UCSD-AML1 (cell line): Measurements from ENCODE around the gene RAB22A.
"Not testable (repeated sequence)": the region's sequence is repeated elsewhere in the genome, so short reads cannot be mapped to it uniquely, and the experiment has no call there.

Experiments used
- DNase-seq: peaks from one replicate; lab custom pipeline; 2025; ENCODE audit not compliant: unreplicated experiment; lab: John Stamatoyannopoulos, UW

Gene RAB22A

DNA sequence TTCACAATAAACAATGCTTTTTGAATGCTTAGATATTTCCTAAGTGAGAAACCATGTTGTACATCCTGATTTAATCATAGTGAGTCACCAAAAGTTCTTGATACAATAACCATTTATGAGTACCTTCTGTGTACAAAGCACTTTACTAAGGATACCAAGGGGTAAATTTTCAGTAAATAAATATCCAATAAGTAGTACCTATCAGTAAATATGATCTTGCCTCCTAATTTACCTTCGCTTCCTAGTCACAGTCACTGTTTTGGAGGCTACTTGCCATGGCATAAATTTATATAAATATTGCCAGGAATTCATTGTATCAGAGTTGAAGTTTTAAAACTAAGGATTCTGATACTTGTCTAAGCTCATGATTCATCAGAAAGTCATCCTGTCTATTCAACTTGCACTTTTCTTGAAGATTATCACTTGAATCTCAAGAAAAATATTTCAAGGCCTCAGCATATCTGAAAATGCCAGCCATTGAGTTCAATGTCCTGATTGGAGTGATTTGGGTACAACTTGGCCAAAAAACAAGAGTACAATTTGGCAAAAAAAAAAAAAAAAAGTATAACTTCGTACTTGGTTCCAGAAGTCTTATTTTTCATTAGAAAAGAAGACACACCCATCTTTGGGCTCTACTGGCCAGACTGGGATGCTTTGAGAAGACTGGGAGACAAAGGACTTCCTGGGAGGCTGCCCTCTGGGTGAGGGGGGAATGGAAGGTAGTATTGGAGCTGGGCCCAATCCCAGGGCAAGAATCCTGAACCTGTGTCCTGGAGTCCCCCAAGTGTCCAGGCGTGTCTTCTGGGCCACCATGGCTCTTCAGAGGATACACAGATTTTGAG, 32.8 kb downstream of the RAB22A start:
- DNase-seq, result no peak

DNA sequence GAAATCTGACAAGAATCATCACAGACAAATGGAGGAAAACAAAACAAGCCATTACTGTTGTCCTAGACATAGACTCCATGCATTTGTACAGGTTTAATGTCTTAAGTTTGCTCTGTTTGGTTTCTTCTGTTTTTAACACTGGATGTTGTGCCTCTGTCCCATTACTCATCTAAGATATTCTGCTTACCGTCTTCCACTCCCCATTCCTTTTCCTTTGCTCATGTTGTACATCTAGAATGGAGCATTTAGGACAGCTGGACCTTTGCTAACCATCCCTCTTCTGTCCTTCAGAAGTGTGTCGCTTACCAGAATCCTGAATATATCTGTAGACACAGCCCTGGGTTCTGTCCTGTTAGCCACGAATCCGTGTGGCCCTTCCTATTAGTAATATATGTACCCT, 35.2 kb downstream of the RAB22A start:
- no peak for DNase-seq

DNA sequence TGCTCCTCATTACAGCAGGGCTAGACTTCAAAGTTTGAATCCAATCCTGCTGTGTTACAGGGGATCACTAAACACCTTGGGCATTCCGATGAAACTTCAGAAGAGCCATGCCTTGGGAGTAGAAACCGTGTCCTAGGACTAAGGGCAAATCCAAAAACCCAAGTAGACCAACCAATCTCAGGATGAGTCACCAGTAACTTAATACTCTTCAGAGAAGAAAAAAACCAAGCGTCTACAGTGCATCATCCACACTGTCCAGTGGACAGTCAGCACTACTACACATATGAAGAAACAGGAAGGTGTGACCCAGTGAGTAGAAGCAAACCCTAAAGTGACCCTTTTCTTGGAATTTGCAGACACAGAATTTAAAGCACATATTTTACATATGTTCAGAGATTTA, 40.1 kb downstream of the RAB22A start:
- no peak for DNase-seq

DNA sequence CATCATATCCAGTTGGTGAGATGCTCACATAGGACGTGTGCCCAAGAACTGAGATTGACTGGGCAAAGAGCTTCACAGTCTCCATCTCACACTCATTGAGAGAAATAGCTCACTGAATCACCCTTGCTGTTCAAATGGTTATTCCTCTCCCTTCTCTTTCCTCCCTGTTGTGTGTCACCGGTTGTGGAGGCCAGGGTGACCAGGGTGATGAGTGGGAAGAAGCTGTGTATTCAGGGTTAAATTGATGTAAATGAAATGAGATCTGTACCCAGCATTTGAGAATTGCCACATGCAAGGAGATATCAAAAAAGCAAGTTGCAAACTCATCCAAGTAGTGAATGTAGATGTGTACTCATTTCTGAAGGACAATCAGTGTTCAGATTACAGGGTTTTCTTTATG, 43.0 kb downstream of the RAB22A start:
- no peak for DNase-seq

DNA sequence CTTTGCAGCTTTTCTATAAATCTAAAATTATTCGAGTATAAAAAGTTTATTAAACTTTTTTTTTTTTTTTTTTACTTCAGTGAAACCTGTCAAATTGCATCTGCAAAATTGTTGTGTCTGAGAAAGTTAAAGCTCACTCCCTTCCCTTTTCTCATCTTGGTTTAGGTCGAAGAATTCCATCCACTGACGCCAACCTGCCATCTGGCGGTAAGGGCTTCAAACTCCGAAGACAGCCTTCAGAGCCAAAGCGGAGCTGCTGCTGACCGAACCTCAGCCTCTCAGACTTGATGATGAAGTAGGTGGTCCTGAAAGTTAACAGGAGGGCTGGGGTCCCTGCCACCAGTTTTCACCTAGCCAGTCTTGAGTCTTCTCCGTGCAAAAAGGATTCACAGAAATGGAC, 49.9 kb downstream of the RAB22A start:
- DNase-seq, result no peak

DNA sequence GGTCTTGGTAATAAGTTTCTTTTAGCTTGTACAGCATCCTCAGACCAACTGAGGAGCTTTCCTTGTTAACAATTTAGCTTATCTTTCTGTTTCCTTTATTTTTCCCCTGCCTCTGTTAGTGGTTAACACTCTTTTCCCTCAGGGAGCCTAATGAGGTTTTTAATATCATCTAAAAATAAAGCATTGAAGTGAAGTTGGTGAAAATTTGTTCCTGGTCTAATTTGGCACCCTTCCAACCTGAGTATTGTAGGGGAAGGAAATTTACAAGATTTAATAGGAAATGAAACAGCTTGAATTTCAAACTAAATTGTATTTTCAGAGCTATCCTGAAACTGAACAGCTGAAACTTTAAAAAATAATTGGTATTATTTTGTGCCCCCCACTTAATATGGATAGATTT, 51.4 kb downstream of the RAB22A start:
- DNase-seq, result no peak

DNA sequence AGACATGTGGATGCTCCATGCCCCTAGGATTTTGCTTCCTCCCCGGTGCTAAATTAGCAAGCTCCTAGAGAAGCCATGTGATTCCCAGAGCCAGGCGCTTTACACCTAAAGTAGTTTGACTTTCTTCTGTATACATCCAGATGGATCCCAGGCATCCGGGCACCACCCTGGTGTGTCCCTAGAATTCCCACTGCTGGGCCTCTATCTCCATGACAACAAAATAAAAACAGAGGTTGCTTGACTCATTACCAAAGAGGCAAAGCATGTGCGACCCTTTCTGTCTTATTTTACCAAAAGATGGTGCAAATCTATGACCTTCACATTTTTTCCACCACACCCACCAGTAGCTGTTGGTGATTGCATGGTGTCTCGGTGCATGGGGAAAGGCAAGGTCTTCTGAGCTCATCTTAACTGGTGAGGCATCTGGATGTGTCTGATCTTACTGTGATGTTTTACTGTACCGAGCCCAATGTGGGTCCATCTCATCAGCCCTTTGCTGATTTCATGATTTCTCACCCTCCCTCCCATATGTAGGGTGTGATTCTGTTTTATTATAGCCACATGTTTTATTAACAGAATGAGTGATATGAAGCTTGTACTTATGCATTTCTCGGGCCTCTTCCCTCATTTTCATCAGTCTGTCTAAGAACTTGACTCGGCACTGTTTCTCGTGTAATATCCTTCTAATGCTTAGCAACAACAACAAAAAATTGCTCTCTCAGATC, 52.1 kb downstream of the RAB22A start:
- DNase-seq, result no peak

DNA sequence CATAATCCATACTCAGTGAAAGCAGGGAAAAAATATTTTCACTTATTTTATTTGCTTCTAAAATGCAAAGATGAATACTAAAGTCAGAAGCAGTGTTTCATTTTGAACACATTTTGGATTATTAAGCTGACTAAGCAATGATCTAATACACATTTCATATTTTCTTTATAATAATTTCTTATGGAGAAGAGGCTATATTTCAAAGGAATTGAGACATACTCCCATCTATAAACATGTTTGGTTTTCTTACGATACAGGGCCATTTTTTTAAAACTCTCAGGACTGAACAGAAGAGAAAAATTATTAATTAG, 52.6 kb downstream of the RAB22A start:
- DNase-seq, result no peak

DNA sequence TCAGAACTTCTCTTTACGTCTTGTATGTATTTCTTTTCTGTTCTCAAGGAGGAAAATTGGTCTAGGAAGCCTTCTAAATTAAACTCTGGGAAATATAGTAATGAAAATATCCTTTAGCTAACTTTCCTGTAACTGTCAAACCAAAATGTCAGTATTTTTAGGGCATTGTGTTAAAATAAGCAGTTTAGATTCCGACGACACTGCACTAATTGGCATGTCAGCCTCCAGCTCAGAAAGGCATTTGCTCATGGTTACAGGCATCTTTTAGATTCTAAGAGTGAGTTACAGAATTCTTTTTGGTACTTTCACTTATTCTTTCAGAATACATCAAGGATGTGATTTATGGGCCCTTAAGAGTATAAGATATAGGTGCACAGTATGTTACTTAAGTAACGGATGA, 53.5 kb downstream of the RAB22A start:
- no peak for DNase-seq

DNA sequence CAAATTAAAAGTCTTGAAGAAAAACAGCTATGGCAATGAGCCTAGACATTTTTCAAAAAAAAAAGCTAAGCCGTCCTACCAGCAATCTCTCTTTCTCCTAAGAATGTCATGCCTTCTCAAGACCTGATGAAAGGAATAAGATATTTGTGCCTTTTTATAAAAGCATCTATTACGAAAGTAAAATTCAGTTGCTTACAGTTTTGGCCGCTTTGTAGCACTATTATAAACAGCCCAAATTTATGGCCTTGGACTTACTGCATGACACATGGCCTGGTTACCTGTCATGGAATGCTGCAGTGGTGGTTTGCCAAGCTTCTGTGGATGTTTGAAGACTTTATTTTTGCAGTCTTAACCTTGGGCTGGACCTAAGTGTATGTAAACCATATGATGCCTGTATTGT, 57.4 kb downstream of the RAB22A start:
- DNase-seq, result no peak

DNA sequence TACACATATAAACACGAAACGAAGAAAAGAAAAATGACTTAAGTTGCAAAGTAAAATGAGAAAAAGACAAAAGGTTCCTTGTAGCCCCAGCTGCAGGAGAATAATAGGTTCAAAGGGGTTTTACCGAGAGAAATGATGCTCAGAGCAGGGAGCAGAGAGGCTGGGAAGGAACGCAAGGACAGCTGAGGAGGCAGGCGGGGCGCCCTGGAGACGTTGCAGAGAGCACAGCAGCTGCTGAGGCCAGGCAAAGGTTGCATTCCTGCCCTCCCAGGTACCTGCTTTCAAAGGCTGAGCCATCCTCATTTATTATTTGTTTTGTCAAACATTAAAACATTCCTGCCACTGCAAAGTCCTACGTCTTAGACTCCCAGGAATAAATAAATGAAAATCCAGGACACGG, 63.3 kb downstream of the RAB22A start:
- DNase-seq, result no peak

DNA sequence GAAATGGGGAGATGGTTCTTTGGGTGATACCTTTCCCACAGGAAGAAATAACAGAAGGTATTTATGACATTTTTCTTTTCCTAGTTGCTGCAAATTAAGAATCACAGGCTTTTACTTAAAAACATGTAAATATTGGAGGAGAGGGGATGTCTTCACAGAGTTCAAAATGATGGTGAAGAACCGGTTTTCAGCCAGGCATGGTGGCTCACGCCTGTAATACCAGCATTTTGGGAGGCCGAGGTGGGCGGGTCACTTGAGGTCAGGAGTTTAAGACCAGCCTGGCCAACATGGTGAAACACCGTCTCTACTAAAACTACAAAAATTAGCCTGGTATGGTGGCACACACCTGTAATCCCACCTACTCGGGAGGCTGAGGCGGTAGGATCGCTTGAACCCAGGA, 63.8 kb downstream of the RAB22A start:
- not testable (repeated sequence) for DNase-seq

DNA sequence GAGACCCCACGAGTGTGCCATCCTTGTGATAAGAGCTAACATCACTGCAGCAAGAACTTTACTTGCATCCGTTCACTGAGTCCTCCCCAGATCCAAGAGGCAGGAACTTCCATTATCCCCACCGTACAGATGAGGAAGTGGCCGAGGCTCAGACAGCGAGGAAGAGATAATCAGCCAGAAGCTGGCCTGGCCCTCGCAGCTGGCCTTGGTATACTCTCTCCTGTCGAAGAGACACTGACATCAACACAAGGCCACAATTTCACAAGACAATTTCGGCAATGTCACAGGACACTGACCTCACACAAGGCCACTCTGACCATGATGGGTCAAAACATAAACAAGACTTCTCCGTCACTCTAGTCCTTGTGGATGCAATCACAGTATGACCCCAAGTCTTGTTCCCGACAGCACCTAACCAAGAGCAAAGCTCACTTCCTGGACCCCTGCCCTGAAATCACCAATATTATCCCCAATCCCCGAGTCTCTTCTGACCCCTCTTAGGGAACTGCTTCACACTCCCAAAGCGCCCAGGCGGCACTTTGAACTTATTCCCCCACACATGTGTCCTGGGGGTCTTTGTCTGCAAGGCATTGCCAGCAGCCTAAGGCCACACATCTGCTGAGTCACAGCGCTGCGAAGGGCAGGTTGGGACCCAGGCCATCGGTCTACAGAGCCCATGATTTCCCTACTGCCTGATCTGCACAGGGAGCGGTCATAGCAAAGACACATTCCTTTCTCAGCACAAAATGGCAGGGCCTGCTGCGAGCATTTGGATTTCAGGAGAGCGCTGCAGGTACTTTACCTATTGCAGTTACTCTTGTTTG, 64.7 kb downstream of the RAB22A start:
- DNase-seq, result peak; percentile 51

DNA sequence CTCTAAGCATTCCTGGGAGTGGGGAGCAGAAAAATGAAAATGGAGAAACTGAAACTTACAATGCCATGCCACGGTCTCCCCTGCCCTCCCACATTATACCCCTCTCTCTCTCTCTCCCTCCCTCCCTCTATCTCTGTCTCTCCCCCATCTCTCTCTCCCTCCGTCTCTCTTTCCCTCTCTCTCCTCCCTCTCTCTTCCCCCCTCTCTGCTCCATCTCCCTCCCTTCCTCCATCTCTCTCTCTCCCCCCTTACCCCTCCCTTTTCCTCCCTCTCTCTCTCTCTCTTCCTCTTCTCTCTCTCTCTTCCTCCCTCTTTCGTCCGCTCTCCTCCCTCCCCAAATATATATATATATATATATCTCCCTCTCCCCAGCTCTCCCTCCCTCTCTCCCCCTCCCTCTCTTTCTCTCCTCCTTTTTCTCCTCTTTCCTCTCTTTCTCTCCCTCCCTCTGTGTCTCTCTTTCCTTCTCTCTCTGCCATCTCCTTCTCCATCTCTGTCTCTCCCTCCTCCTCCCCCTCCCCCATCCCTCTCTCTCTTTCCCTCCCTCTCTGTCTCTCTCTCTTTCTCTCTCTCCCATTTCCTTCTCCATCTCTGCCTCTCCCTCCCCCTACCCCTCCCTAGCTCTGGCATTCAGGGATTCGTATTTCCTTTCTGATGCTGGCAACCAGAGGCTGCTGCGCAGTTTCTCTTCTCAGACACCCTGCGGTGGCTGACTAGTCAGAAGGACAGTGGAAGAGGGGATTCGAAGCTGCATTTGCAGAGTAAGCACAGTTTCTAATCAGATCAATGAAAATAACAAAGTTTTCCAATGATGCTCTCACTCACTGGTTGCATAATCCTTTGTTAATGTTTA, 65.6 kb downstream of the RAB22A start:
- no peak for DNase-seq

DNA sequence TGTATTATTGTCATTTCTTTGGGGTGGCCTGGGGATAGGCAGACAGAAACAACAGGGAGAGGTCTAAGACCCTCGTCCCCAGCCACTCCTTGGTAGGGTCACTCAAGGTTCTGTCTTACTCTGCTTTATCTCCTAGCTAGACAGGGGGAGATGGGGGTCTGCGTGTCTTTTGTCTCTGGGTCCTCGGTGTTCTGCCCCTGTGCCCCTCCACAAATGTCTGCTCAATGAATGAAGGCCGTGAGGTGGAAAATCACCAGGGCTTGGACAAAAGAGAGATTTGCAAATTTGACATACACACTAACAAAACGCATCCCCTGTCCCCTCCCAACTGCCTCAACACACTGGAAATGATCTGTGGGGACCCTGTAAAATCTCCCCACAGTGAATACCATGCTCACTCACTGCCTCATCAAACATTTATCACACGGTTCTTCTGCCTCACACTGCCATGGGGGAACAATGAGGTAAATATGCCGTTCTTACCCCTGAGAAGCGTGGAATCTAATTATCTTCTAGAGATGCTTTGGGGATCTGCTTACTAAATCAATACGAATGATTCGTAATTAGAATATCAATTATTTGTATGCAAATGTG, 66.3 kb downstream of the RAB22A start:
- DNase-seq, result no peak

DNA sequence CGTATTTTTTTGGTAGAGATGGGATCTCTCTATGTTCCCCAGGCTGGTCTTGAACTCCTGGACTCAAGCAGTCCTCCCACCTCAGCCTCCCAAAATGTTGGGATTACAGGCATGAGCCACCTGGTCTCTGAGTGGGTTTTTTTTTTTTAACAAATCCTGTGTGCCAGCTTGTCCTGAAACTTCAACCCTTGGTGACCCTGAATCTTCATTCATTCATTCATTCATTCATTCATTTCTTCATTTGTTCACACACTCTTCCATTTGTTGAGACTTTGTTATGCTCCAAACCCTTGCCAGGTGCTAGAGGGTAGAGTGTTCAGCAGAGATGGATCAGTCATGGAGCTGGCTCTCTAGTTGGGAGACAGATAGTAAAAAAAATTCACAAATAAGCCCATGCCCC, 67.5 kb downstream of the RAB22A start:
- DNase-seq, result no peak

DNA sequence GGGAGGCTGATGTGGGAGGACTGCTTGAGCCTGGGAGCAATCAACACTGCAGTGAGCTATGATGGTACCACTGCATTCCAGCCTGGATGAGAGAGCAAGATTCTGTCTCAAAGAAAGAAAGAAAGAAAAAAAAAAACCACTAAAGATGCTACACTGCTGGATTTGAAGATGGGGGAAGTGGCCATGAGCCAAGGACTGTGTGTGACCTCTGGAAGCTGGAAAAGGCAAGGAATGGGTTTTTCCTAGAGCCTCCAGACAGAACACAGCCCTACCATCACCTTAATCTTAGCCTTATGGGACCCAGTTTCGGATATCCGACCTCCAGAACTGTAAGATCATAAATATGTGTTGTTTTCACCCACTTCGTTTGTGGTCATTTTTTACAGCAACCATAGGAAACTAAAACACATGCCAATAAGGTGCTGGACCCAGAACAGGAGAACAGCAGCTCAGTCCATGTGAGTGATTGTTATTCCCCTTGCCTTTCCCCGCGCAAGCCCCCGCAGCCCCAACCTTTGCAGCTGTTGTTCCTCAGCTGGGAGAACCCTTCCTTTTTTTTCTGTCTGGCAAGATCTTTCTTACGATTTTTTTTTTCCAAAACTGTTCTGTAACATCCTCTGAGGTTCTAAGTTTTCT, 68.4 kb downstream of the RAB22A start:
- no peak for DNase-seq

DNA sequence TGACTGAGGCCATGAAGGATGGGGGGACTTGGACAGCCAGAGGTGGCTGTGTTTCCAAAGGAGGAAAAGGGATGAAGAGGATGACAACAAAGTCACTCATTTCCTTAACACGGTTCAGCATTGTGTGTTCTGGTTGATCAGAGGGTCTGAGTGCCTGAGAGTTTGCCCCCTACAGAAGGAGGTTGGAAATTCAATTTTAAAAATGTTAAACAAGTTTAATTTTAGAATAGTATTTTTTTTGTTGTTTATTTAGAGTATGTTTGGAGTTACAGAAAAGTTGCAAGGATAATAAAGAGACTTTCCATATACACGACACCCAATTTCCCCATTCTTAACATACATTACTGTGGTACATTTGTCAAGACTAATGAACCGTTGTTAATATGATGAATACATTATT, 69.2 kb downstream of the RAB22A start:
- DNase-seq, result no peak

DNA sequence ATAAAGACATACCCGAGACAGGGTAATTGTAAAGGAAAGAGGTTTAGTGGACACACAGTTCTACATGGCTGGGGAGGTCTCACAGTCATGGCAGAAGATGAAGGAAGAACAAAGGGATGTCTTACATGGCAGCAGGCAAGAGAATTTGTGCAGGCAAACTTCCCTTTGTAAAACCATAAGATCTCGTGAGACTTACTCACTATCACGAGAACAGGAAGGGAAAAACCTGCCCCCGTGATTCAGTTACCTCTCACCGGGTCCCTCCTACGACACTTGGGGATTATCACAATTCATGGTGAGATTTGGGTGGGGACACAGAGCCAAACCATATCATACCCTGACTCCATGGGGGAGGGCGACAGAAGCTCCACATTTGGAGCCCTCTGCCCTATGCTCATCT, 72.1 kb downstream of the RAB22A start:
- DNase-seq, result no peak

DNA sequence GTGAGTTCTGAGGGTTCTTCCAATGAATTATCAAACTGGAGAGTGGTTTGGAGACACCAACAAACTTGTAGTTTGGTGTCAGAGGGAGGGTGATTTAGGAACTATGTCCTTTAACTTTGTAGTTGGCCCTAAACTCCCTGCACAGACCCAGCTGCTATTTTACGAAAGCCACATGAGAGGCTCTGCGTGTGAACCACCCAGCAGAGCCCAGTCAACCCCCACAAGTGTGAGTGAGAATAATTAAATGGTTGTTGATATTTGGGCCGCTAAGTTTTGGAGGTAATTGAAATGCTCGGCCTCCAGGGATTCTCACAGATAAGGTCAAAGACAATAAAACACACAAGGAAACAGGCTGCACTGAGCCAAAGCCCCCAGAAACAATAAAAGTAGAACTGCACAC, 72.6 kb downstream of the RAB22A start:
- no peak for DNase-seq
